Measurements from ENCODE around the gene MRPL43.

- TF ChIP-seq POLR2A (IDR thresholded peaks at IDR 0.05) (no peak), CTCF (IDR thresholded peaks at IDR 0.05) (no peak)
Measured at GRCh38 chr10:101030496-101031127, 43.3 kb upstream of the MRPL43 start.

All from suprapubic skin (tissue), 3 donors.